Activated B cell treated with CpG ODN at 0.5 μM for 24 hours (primary cell): ENCODE measurements around the gene AGBL4. TPM values are rescaled to one million over a fixed set of nuclear protein-coding genes. Genes with fewer than 3 reads are reported as not detected.

Experiments used
- ATAC-seq: fragments of 200-7000 bp; cut with Tn5 transposase; one replicate; pipeline ENCODE4 v1.10.0; 2021; ENCODE audit warnings: low read depth, mild to moderate bottlenecking, moderate library complexity
- CTCF ChIA-PET: fragments of 350-600 bp; sonication (Branson Sonifier 250); formaldehyde crosslinking; loops from one replicate; lab custom pipeline; 2021; ENCODE audit warnings: antibody characterized with exemption; lab: Charles Lee
- POLR2A ChIA-PET: fragments of 350-600 bp; sonication (Branson Sonifier 250); formaldehyde crosslinking; loops from one replicate; lab custom pipeline; 2021; ENCODE audit warnings: antibody characterized with exemption; lab: Charles Lee
- DNase-seq: peaks from one replicate; pipeline ENCODE4 v3.0.0; 2022
- H3K27ac Mint-ChIP-seq: one replicate; pipeline ENCODE4 v1.8.0; 2020; ENCODE audit warnings: mixed read lengths
- H3K27me3 Mint-ChIP-seq: one replicate; pipeline ENCODE4 v1.8.0; 2021; ENCODE audit warnings: mixed read lengths
- H3K36me3 Mint-ChIP-seq: one replicate; pipeline ENCODE4 v1.8.0; 2021; ENCODE audit warnings: low read depth, mixed read lengths
- H3K4me1 Mint-ChIP-seq: one replicate; pipeline ENCODE4 v1.8.0; 2021; ENCODE audit warnings: mixed read lengths
- H3K4me3 Mint-ChIP-seq: one replicate; pipeline ENCODE4 v1.8.0; 2020; ENCODE audit warnings: mild to moderate bottlenecking, mixed read lengths
- H3K9me3 Mint-ChIP-seq: one replicate; pipeline ENCODE4 v1.8.0; 2020; ENCODE audit warnings: mixed read lengths
- CTCF ChIP-seq: fragments of 200-600 bp; IDR thresholded peaks from one replicate; pipeline ENCODE4 v1.8.0; 2022; ENCODE audit warnings: antibody characterized with exemption, mild to moderate bottlenecking
- intact Hi-C: fragments of 100-400 bp; cut with micrococcal nuclease; formaldehyde crosslinking; loops from one replicate; pipeline ENCODE4 v1.15.1; 2024
- total RNA-seq: library from RNA; stranded (reverse); gene quantifications from 2 replicates; pipeline ENCODE4 v1.2.3, GENCODE V29; 2022

AGBL4 gene
- total RNA-seq, 1 donor from 2014 or later = 0.24 TPM

GRCh38 chr1:48730164-48730910, 1293.4 kb downstream of the AGBL4 start:
- Mint-ChIP-seq H3K4me3 (no peak overlapping the region), H3K27ac (peak overlapping the region; percentile 59), H3K9me3 (no peaks in the 10 kb centered on the region), H3K27me3 (no peaks in the 10 kb centered on the region), H3K36me3 (peaks cover 43% of the 10 kb centered on the region), H3K4me1 (peaks cover 2% of the 10 kb centered on the region)
- intact Hi-C loops = no loop called here
- ATAC-seq (no peak), DNase-seq (no peak)
- POLR2A ChIA-PET = no interaction called here
- CTCF ChIA-PET = no interaction called here
- TF ChIP-seq CTCF = no peak

- CTCF ChIA-PET = no interaction called here
- intact Hi-C loops = no loop called here
- no peaks in the 10 kb centered on the region for H3K27me3 Mint-ChIP-seq
These were observed 1295.2 kb downstream of the AGBL4 start for GRCh38 chr1:48728584-48728983.

GRCh38 chr1:48726557-48727215, 1297.1 kb downstream of the AGBL4 start:
- intact Hi-C loops = no loop called here
- CTCF ChIA-PET = no interaction called here

More at GRCh38 chr1:48728584-48728983, 1295.2 kb downstream of the AGBL4 start:
- H3K36me3 Mint-ChIP-seq = peaks cover 43% of the 10 kb centered on the region
- no peaks in the 10 kb centered on the region for H3K9me3 Mint-ChIP-seq
- peaks cover 2% of the 10 kb centered on the region for H3K4me1 Mint-ChIP-seq
- POLR2A ChIA-PET = no interaction called here
- DNase-seq (no peak), ATAC-seq (no peak)
- no peak overlapping the region for H3K4me3 Mint-ChIP-seq
- TF ChIP-seq CTCF = no peak
- H3K27ac Mint-ChIP-seq = no peak overlapping the region

GRCh38 chr1:48726139-48726538, 1297.6 kb downstream of the AGBL4 start:
- CTCF ChIA-PET = no interaction called here
- H3K4me1 Mint-ChIP-seq = peaks cover 2% of the 10 kb centered on the region
- ATAC-seq (no peak), DNase-seq (no peak)
- H3K36me3 Mint-ChIP-seq = peaks cover 43% of the 10 kb centered on the region
- POLR2A ChIA-PET = no interaction called here
- intact Hi-C loops = no loop called here
- no peaks in the 10 kb centered on the region for H3K9me3 Mint-ChIP-seq
- H3K27ac Mint-ChIP-seq = no peak overlapping the region
- TF ChIP-seq CTCF = no peak
- H3K27me3 Mint-ChIP-seq = no peaks in the 10 kb centered on the region
- H3K4me3 Mint-ChIP-seq = no peak overlapping the region

More at GRCh38 chr1:48726557-48727215, 1297.1 kb downstream of the AGBL4 start:
- TF ChIP-seq CTCF = no peak
- ATAC-seq (no peak), DNase-seq (no peak)
- no peaks in the 10 kb centered on the region for H3K27me3 Mint-ChIP-seq
- POLR2A ChIA-PET = no interaction called here
- no peak overlapping the region for H3K27ac Mint-ChIP-seq
- H3K9me3 Mint-ChIP-seq = no peaks in the 10 kb centered on the region
- no peak overlapping the region for H3K4me3 Mint-ChIP-seq
- H3K4me1 Mint-ChIP-seq = peaks cover 2% of the 10 kb centered on the region
- H3K36me3 Mint-ChIP-seq = peaks cover 43% of the 10 kb centered on the region

- peaks cover 39% of the 10 kb centered on the region for H3K36me3 Mint-ChIP-seq
- no peak for DNase-seq
- no peak overlapping the region for H3K27ac Mint-ChIP-seq
- no peaks in the 10 kb centered on the region for H3K9me3 Mint-ChIP-seq
- ChIA-PET POLR2A (no interaction called here), CTCF (no interaction called here)
- intact Hi-C loops = no loop called here
- no peaks in the 10 kb centered on the region for H3K27me3 Mint-ChIP-seq
- peaks cover 2% of the 10 kb centered on the region for H3K4me1 Mint-ChIP-seq
- TF ChIP-seq CTCF = no peak
- H3K4me3 Mint-ChIP-seq = no peak overlapping the region
- ATAC-seq = no peak
These were observed 1298.3 kb downstream of the AGBL4 start for GRCh38 chr1:48725341-48726046.
